Nephron (organoid): Measurements from ENCODE around the gene TNS1.

Source experiments
- H3K27ac Mint-ChIP-seq, 3 experiments: 2 replicates each; pipeline ENCODE4 v1.8.0; 2020; ENCODE audit warnings: mixed read lengths in 3 of 3, mild to moderate bottlenecking in 2 of 3, moderate library complexity in 1 of 3
- H3K27me3 Mint-ChIP-seq: 2 replicates; pipeline ENCODE4 v1.8.0; 2021; ENCODE audit warnings: low read depth, mild to moderate bottlenecking, moderate library complexity, mixed read lengths
- H3K36me3 Mint-ChIP-seq: 2 replicates; pipeline ENCODE4 v1.8.0; 2020; ENCODE audit warnings: low read depth, mixed read lengths
- H3K4me1 Mint-ChIP-seq: 2 replicates; pipeline ENCODE4 v1.8.0; 2020; ENCODE audit warnings: mixed read lengths
- H3K4me3 Mint-ChIP-seq, 3 experiments: 2 replicates each; pipeline ENCODE4 v1.8.0; 2020; ENCODE audit warnings: mild to moderate bottlenecking in 3 of 3, mixed read lengths in 3 of 3, moderate library complexity in 2 of 3
- H3K9me3 Mint-ChIP-seq: 2 replicates; pipeline ENCODE4 v1.8.0; 2020; ENCODE audit warnings: mixed read lengths
- TF ChIP-seq, protein P1 (sequence below), 3 experiments: fragments of 200-600 bp; sonication (generic); IDR thresholded peaks; one replicate each; pipeline ENCODE4 v1.5.0; 2021; ENCODE audit warnings: antibody characterized with exemption in 3 of 3; ENCODE audit not compliant: unreplicated experiment in 3 of 3

TNS1 gene

DNA sequence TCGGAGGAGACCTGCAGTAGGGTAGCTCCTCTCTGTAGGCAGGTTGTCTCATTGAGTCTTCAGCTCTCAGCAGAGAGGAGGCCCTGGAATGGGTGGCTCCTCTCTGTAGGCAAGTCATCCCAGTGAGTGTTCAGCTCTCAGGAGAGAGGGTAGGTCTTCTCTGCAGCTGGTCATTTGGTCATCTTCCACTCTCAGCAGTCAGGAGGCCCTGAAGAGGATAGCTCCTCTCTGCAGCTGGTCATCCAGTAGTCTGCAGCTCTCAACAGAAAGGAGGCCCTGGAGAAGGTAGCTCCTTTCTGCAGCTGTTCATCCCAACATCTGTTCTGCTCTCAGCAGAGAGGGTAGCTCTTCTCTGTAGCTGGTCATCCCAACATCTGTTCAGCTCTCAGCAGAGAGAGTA is 40.3 kb upstream of the TNS1 start:
- Mint-ChIP-seq H3K9me3 (peaks cover 11% of the 10 kb centered on the region), H3K4me1 (no peaks in the 10 kb centered on the region), H3K4me3 (no peak overlapping the region), H3K27me3 (peaks cover 30% of the 10 kb centered on the region), H3K36me3 (no peaks in the 10 kb centered on the region), H3K27ac (no peak overlapping the region)
- TF ChIP-seq, protein P1, sequence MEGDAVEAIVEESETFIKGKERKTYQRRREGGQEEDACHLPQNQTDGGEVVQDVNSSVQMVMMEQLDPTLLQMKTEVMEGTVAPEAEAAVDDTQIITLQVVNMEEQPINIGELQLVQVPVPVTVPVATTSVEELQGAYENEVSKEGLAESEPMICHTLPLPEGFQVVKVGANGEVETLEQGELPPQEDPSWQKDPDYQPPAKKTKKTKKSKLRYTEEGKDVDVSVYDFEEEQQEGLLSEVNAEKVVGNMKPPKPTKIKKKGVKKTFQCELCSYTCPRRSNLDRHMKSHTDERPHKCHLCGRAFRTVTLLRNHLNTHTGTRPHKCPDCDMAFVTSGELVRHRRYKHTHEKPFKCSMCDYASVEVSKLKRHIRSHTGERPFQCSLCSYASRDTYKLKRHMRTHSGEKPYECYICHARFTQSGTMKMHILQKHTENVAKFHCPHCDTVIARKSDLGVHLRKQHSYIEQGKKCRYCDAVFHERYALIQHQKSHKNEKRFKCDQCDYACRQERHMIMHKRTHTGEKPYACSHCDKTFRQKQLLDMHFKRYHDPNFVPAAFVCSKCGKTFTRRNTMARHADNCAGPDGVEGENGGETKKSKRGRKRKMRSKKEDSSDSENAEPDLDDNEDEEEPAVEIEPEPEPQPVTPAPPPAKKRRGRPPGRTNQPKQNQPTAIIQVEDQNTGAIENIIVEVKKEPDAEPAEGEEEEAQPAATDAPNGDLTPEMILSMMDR (IDR thresholded peaks at IDR 0.05; ENCODE audit: unreplicated experiment in 3 of 3): no peak

DNA sequence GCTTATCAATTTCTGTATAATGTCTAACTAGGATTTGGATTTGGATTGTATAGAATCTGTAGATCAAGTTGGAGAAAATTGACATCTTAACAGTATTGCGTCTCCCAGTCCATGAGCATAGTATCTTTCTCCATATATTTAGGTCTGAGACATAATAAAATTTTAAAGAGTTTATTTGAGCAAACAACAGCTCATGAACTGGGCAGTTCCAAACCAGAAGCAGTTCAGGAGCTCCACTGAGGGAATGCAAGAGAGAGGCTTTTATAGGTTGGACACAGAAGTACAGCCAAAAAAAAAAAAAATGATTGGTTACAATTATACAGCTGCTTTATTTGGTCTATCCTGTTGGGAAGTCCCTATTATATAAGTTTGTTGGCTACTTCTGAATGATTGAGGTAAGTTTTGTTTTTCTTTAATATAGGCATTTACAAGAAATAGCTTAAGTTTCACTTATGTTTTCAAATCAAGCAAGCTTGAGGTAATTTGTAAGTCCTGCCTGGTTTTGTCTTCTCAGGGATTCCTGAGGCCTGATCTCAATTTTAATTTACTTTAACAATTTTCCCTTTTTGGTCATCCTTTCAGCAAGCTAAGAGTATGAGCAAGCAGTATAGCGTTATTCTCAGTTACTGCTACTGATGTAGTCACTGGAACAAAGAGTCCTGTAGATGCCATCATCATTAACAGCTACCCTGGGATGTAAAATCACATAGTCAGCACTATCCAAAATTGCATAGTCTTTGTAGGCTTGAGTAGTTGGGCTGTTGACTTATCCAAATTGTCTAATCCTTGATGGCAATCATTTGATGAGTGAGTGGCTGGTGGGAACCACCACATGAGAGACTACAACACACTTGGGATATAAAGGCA is 38.7 kb upstream of the TNS1 start:
- Mint-ChIP-seq H3K9me3 (peaks cover 11% of the 10 kb centered on the region), H3K27ac (no peak overlapping the region), H3K27me3 (peaks cover 45% of the 10 kb centered on the region), H3K4me1 (no peaks in the 10 kb centered on the region), H3K36me3 (no peaks in the 10 kb centered on the region), H3K4me3 (no peak overlapping the region)
- TF ChIP-seq, protein P1 (IDR thresholded peaks at IDR 0.05; ENCODE audit: unreplicated experiment in 3 of 3): no peak

DNA sequence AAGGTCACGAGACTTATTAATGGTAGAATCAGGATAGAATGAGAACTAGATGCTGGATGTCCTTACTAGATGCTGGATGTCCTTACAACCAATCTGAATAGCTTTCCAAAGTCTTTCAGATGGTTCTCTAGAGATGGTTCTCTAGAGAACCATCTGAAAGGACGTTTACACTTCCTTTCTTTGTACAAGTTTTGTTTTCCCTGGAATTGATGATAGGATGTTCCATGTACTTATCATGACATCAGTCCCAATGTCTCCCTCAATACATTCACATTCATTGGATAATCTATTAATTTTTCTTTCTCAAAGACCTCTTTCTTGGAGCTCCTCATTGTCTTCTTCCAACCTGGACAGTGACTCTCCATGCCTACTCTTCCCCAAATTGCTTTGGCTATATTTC is 38.1 kb upstream of the TNS1 start:
- H3K4me3 Mint-ChIP-seq: no peak overlapping the region
- no peak overlapping the region for H3K27ac Mint-ChIP-seq
- TF ChIP-seq, protein P1 (IDR thresholded peaks at IDR 0.05; ENCODE audit: unreplicated experiment in 3 of 3): no peak
- peaks cover 51% of the 10 kb centered on the region for H3K27me3 Mint-ChIP-seq
- H3K9me3 Mint-ChIP-seq: peaks cover 11% of the 10 kb centered on the region
- H3K4me1 Mint-ChIP-seq: no peaks in the 10 kb centered on the region
- H3K36me3 Mint-ChIP-seq: no peaks in the 10 kb centered on the region

DNA sequence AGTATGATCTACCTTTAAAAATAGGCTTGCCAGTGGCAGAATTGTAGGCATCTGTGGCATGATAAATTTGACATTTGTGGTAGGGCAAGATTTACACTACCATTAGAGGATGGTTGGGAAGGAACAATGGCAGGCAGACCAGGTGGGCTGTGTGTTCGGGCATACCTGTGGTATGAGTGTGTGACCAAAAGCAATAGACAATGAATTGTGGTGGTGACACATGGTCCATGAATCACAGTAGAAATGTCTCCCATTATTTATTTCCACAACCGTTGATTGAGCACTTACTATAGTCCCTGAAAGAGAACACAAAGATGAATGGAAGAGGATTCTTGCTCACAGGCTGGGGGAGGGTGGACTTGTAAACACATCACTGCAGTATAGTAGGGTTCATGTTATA is 36.4 kb upstream of the TNS1 start:
- TF ChIP-seq, protein P1 (IDR thresholded peaks at IDR 0.05; ENCODE audit: unreplicated experiment in 3 of 3): no peak
- Mint-ChIP-seq H3K36me3 (no peaks in the 10 kb centered on the region), H3K4me3 (no peak overlapping the region), H3K27ac (no peak overlapping the region), H3K4me1 (no peaks in the 10 kb centered on the region), H3K27me3 (peaks cover 55% of the 10 kb centered on the region), H3K9me3 (peaks cover 8% of the 10 kb centered on the region)

DNA sequence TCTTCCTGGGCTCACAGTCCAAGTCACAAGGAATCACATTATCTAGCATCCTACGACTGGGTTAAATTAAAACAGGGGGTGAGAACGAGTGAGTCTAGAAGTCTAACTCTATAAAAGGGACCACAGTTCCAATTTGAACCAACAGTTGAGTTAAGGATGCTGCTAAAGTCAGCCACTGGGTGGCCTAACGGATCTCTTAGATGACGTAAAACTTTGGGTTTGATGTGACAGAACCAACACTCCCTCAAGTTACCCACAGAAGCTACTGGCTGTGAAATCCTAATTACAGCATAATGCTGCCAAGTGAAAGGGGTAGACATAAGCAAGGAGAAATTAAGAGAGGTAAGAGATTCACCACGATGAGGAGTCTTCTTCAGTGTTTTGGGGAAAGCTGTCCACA is 33.6 kb upstream of the TNS1 start:
- TF ChIP-seq, protein P1 (IDR thresholded peaks at IDR 0.05; ENCODE audit: unreplicated experiment in 3 of 3): no peak
- Mint-ChIP-seq H3K9me3 (no peaks in the 10 kb centered on the region), H3K4me1 (no peaks in the 10 kb centered on the region), H3K4me3 (no peak overlapping the region), H3K36me3 (no peaks in the 10 kb centered on the region), H3K27me3 (peaks cover 70% of the 10 kb centered on the region), H3K27ac (no peak overlapping the region)
